Uterus (tissue), 2 donors: ENCODE data around the gene ATXN10.

Experiments used
- CTCF ChIP-seq, 4 experiments: fragments of 200-600 bp in 2 of 4; fragments of 450-650 bp in 2 of 4; sonication (generic) in 2 of 4; IDR thresholded peaks; one replicate each; pipeline ENCODE4 v1.5.1; 2016 to 2019; ENCODE audit warnings: antibody characterized with exemption in 4 of 4, mild to moderate bottlenecking in 2 of 4, moderate library complexity in 1 of 4
- POLR2A ChIP-seq, 2 donors: fragments of 450-650 bp; IDR thresholded peaks; one replicate each; pipeline ENCODE4 v1.6.1; 2016; ENCODE audit warnings: antibody characterized with exemption in 2 of 2, mild to moderate bottlenecking in 1 of 2, moderate library complexity in 1 of 2

- no peak for TF ChIP-seq POLR2A (IDR thresholded peaks at IDR 0.05)
- no peak for TF ChIP-seq CTCF (IDR thresholded peaks at IDR 0.05)
These were observed 151.7 kb downstream of the ATXN10 start for GRCh38 chr22:45823336-45823735.
